ENCODE data around the gene SUPT6H.
"Not testable (repeated sequence)": the region's sequence is repeated elsewhere in the genome, so short reads cannot be mapped to it uniquely, and the experiment has no call there.

SUPT6H gene

DNA sequence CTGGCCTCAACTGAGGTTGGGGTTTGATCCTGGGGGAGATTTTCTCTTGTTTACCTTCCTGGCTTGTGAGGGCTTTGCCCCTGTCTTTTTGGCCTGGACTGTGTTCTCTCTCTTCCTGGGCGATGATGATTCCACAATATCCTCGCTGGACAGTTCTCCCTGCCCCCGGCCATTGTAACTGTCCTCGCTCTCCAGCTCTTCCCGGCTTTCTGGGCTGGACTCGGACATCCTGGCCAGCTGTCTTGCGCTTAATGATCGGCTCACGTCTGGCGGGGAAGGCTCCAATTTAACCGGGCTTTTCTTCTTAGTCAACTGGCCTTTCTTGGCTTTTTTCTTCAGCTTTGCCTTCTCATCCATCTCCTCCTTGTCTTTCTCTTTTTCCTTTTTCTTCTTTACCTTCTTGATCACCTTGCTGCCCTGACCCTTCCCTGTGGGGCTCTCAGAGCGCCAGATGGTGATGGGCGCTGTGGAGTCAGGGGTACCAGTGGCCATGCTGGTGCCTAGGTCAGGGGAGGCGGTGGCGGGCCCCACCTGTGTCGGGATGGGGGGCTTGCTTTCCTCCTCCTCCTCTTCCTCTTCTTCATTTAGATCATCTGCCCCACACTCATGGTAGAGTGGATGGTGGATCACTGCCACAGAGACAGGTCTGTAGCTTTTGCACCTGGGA lies 41.7 kb downstream of the SUPT6H start:
- no peak for DNase-seq

DNA sequence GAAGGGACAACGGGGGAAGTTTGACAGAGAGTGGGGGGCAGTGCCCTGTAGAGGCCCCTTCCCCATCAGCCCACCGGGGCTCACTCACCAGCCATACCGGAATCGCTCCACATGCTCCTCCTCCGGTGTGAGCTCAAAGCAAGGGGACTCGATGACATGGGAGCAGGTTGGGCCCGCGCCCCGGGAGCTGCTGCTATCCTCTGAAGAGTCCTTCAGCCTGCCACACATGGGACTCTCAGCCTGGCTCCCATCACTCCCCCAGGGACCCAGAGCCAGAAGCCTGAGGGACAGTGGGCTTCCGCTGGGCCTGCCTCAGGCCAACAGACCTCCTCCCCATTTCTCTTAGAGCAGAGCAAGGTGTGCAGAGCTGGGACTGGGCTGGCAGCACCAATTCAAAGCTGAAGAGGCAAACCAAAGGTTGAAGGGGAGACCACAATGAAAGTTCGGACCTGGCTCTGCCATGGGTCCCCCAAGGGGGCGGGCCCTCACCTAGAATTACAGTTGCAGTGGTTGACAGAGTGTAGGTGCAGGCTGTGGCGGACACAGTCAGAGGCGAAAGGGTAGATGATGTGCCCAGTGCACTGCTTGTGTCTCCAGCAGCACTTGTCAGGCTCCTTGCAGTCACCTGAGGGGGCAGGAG lies 42.3 kb downstream of the SUPT6H start:
- DNase-seq, result no peak

DNA sequence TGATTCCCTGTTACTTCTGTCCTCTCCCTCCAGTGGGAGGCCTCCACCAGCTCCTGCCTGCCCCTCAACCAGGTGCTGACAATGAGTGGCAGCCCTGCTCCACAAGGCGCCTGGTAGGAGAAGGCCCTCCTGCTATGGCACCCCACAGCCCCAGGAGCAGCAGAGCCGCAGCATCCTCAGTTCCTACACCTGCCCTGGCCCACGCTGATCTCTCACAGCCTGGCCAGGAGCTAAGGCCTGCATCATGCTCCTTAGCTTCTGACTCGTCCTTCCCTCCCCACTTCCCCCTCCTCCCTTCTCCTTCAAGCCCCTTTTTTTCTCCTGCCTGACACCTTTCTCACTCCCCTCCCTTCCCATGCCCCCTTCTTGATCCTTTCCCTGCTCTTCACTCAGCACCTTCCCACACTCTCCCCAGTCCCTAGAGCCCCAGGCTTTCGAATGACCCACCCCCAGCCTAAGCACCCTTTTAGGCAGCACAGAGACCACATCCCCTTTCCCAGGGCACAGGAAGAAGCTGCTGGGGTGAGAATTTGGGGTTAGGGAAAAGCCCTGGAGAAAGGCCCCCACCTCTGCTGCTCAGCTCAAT lies 43.2 kb downstream of the SUPT6H start:
- DNase-seq, result no peak

DNA sequence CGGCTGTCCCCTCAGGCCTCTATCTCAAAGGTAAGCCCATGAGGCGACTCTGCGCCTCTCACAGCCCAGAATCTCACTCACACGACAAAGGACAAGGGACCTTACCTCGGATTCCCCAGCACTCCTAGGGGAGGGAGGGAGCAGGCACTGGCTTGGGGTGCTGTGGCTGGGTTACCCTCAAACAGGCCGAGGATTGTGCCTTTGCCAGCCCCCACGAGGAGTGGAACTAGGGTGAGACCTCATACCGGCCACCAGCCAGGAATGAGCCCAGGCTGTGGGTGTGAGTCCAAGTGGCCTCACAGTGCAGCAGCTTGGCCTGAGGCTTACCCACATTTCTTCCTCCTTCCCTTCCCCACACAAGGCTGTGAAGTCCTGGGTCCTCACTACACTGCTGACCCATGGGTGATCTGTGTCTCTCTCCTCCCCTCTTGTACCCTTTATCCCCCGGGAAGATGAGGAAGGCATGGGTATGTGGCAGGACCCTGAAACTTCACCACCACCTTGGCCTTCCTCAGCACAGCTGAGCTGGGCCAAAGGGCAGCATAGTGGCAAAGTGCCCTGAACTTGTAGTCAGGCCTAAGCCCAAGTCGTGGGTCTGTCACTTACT lies 43.8 kb downstream of the SUPT6H start:
- no peak for DNase-seq

DNA sequence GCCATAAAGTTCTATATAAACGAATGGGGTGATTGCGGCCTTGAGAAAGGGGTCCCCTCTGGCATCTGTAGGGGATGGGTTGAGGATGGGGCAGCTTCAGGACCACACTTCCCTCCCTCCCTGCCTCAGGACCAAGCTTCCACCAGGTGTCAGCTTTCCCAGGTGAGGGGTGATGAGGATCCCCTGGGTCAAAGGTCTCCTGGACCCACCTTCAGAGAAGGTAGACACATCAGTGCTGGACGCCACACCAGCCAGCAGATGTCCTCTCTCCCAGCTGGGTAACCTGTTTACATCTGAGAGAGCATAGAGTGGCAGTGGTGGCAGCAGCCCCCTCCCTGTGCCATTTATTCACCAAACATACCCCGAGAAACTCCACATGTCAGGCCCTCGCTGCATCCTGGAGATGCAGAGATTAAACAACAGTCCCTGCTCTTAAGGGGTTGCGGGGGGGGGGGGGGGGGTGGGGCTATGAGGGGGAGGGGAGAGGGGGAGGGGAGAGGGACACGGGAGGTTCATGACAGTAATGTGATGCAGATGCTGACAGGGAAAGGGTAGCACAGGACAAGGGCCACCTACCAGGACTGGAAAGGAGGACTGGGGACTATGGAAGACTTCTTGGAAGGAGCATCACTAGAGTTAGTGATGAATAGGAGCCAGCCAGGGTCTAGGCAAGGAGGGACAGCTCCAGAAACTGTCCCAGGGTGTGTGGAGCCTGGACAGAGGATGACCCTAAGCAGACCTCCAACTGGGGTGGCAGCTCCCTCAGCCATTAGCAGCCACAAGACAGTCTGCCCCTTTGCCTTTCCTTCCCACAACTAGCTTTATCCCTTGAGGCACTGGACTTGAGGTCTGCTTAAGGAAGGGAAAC lies 44.7 kb downstream of the SUPT6H start:
- DNase-seq, result no peak

DNA sequence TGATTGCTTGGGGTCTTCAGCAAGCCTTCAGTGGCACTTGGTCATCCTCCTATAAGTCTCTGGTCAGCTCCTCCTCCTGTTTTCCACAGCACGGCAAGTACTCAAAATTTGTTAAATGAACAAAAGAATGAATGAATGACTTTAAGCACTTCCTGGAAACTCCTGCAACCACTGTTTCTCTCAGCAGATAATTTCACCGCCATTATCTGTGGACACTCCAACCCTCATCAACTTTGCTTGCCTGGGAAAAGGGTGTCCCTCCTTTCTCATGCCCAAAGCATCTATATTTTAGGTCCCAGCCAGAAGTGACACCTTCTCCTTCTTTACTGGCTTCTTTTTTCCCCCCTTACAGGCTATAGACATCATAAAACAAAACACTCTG lies 45.3 kb downstream of the SUPT6H start:
- DNase-seq, result no peak

DNA sequence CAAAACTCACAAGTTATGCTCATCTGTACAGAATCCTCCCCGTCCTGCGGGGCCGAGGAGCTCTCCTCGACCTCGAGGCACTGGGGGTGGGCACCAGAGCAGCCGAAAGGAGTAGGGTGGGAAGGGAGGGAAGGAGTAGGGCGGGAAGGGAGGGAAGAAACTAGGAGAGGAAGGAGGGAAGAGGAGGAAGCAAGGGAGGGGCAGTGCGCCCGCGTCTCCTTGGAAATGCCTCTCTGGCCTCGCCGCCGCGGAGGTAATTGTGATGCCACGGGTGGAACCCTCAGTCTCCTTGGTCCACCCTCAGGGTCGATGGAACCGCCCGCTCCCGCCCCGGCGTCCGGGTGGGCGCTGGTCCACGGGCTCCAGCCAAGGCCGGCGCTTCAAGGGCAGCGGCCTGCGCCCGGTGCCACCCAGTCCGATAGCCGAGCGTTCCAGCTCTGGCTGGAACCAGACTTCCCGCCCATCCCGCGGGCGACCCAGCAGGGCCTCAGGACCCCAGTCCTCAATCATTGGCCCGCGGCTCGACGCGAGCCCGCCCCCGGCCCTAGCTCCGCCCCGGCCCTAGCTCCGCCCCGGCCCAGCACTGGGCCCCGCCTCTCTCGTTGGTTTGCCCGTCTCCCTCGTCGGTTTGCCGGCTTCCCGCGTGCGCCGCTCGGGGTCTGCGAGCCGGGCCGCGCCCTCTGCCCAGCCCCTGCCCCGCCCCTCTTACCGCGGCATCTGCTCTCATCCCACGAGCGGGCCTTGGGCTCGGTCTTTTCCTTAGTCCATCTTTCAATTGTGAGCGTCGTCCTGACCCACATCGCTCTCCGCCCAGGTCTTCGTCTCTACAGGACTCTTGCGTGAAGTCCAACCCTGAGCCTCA lies 49.1 kb downstream of the SUPT6H start:
- peak; percentile 68 for DNase-seq

DNA sequence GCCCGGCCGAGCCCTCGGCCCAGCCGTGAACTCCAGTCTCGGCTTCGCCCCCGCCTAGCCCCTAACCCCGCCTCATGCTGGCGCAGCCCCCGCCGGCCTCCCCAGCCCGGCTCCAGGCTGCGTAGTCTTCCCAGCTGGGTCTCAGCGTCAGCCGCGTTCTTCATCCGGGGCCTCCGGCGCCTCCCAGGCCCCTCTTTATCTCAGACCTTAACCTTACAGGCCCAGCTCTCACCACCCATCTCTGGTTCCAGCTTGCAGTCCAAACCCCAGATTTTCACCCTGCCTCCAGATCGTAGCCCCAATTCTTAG lies 49.7 kb downstream of the SUPT6H start, which contains the start of gene PROCA1:
Gene PROCA1, minus strand, starts transcription at position 166 of the 309 bp plus-strand sequence. CDS start 228 bp downstream, outside the sequence.
- DNase-seq, result no peak

DNA sequence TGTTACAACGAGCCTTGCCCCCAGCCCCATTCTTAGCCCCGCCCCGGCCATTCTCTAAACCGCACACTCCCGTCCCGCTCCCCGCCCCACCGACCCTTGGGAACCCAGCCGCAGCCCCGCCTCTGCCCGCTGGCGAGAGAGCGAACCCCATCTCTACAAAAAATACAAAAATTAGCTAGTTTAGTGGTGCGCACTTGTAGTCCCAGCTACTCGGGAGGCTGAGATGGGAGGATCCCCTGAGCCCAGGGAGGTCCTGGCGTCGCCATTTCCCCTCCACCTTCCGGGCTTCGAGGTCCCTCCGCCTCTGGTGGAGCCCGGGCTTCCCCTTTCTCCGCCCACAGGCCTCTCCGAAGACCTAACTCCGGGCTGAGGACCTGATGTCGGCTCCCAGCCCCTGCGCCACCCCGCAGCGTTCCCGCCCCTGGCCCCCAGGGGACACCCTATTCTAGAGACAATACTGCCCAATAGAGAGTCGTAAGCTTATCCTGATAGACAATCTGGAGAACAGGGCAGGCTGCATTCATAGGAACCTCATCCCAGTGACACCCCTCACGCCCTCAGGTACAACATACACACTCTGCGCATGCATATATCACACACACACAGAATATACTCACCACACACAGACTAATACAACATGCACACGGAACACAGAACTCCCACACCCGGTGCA lies 50.2 kb downstream of the SUPT6H start:
- DNase-seq, result no peak

DNA sequence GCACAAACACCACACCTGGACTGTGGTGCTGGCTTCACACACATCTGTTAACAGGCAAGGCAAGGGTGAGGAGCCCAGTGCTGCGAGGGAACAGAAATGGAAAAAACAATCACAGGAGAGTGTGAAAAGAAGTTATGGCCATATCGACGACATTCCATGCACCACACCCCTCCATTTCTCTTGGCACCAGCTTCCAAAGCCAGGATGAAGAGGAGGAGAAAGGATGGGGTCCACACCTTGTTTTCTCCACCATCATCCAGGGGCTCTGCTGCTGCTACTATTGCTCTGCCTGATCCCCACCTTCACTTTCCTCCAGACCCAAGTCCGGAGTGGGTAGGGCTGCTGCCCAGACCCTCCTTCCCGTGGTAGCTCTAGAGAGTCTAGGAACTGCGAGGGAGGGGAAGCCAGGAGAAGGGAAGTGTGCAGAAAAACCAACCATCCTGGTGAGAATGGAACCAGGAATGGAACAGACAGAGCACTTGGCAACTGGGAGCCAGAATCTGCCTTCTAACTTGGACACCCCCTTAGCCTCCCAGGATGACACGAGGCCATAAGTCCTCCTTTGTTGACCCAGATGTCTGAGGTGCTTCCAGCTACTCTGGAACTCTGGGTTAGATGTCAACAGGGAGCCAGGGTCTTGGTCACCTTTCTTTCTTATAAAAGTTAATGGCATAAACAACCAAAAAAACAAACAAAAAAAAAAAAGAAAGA lies 50.9 kb downstream of the SUPT6H start:
- no peak for DNase-seq

DNA sequence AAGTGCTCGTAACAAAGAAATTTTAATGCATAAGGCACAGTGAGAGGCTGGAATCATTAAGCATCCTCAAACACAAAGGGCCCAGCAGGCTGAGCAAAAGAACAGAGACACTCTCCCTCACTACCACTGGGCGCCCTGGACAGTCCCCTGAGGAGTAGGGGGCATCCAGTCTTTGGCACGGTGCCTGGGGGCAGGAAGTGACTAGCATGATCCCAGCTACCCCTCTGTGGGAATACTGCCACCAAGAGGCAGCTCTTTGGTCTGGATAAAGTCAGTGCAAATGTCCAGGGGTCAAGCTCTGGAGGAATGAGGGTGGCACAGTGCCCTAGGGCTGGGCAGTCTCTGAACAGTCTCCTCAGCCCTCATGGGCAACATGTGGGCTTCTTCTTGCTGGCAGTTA lies 52.3 kb downstream of the SUPT6H start:
- DNase-seq, result no peak

DNA sequence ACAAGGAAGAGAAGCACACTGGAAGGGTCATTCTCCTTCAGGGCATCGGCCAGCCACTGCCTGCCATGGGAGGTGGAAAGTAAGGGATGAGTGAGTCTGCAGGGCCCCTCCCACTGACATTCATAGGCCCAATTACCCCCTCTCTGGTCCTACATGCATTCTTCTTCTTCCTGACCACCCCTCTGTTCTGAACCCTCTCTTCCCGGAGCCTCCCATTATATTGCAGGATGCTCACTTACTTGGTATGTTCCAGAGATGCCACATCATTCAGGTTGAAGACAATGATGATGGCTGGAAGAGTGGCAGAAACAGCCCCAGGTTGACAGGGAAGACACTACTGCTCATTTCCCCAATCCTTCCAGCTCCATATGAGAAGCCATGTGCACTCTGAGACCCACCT lies 53.2 kb downstream of the SUPT6H start:
- no peak for DNase-seq

DNA sequence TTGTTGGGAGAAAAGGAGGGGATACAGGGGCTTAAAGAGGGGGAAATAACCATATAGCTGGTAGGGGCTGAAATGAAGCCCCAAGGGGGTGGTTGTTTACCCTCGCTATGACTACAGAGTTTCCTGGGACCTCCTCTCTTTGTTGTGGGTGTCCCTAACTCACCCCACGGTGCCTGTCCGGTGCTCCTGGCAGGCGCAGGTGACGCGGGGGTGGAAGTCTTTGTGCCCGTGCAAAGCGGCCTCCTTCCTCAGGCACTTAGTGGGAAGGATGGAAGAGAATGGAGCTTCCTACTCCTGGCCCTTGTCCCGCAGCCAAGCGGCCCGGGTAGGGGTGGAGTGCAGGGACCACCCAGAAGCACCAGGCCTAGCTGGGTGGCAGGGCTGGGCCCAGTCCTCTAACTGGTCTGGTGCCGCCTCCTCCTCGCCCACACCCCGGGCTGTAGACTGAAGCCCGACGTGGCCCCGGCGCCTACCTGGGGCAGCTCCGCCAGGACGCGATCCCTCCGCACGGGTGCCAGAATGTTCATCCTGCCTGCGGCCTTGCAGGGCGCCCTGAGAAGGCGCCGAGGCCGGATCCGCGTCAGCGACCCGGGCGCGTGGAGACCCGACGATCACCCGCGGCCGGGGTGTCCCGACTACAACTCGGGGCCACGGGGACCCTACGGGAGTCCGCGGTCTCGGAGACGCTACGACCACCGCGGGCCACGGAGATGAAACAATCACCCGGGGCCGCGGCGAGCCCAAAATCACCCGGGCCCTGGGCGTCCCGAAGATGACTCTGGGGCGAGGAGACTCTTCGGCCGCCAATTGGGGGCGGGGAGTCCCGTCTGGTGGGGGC lies 55.0 kb downstream of the SUPT6H start:
- DNase-seq, result no peak

DNA sequence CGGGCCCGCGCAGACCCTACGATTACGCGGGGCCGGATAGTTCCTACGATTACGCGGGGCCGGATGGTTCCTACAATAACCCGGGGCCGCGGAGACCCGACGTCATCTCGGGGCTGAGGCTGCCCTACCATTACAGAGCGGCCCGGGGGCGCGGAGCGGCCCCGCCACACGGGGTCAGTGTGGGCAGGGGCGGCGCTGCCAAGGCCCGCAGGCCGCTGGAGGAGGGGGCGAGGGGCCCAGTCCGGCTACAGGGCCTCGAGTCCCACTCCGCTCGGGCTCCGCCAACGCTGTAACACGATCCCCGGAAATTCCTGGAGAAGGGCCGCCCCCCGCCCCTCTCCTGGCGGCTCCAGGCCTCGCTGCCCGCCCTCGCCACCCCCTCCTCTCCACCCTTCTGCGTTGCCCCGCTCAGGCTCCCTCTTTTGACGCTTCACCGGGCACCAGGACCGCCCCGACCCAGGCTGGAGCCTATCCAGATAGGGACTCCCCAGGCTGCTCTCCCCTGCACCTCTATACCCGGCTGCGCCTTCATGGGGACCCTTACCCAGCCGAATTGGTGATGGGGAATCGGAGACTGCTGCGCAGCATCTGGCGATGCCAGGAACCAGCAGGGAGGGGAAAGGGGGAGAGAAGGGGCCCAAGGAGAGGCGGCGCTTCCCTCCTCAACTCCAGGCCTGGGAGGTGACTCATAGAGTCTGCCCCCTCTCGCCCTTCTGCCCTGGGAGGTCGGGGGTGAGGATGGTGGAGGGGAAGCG lies 55.8 kb downstream of the SUPT6H start, which contains the start of gene RAB34:
Gene RAB34, minus strand, starts transcription at position 291 of the 755 bp plus-strand sequence. CDS start 602 bp downstream, outside the sequence.
- DNase-seq, result no peak

DNA sequence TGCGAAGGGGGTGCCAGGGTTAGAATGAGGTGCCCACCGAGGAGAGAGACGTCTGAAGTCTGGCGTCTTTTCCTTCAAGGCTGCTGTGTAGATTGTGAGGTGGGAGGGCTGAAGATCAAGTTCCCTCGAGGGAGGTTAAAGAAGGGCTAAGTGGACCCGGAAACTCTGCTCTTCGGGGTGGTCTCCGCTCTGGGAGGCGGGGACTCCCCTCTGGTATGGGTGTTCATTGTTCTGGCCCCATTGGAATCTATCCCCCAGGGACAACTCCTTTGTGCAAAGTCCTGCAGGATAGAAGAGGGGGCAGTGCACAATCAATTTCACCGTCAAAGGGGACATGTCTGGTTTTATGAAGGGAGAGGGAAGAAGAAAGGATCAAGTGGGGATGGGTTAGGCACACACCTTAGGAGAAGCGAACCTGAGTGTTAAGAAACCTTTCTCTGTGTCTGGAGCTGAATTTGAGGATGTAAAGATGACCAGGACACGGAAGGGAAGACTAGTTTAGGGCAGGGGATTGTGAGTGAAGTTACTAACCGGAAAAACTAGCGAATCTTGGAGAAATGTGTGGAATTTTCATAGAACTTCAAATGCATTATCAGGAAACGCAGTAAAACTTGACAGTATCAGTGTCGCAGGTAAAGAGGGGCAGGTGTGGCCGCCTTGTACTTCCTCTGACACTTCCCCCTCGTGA lies 56.5 kb downstream of the SUPT6H start:
- no peak for DNase-seq

DNA sequence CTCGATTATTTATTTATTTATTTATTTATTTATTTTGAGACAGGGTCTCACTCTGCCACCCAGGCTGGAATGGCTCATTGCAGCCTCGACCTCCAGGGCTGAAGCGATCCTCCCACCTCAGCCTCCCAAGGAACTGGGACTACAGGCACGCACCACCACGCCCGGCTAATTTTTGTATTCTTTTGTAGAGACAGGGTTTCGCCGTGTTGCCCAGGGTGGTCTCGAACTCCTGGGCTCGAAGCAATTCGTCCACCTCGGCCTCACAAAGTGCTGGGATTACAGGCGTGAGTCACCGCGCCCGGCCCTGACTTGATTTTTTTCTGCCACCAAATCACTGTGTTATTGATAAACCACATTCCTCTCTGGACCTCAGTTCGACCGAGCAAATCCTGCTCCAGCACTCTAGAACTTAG lies 57.0 kb downstream of the SUPT6H start:
- DNase-seq, result no peak

DNA sequence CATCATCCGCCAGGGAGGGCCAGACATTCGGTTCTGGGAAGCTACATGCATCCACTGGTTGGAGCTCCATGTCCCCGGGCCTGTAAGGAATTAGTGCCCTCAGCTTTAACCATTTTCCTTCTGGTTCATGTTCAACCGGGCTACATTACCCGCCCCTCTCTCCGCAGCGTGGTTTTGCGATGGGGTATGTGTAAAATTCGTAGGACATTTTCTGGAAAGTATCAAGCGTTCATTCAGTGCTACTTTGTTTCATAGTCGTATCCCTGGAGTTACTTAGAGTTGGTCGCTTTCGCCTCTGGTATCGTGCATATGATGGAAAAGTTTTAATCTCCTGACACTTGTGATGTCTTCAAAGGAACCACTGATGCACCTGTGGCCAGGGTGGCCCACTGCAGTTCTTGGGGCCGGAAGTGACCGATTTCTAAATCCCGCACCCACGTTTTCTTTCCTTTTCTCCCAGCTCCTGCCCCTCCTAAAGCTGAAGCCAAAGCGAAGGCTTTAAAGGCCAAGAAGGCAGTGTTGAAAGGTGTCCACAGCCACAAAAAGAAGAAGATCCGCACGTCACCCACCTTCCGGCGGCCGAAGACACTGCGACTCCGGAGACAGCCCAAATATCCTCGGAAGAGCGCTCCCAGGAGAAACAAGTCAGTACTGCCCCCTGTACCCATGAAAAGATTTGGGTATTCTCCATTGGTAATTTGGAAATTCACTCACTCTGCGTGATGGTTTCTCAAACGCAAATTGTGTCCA lies 58.4 kb downstream of the SUPT6H start:
- no peak for DNase-seq

DNA sequence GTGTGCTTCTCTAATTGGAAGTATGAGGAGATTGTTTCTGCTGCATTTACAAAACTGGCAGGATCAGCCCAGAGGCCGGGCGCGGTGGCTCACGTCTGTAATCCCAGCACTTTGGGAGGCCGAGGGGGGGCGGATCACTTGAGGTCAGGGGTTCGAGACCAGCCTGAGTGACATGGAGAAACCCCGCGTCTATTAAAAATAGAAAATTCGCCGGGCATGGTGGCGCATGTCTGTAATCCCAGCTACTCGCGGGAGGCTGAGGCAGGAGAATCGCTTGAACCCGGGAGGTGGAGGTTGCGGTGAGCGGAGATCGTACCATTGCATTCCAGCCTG lies 59.0 kb downstream of the SUPT6H start:
- DNase-seq, result not testable (repeated sequence)

All from NCI-H1417 treated with DMSO at 0.1 percent for 48 hours (cell line).